Measurements from ENCODE around the gene GHITM.
"Not testable (repeated sequence)": the region's sequence is repeated elsewhere in the genome, so short reads cannot be mapped to it uniquely, and the experiment has no call there.

The GHITM gene

DNA sequence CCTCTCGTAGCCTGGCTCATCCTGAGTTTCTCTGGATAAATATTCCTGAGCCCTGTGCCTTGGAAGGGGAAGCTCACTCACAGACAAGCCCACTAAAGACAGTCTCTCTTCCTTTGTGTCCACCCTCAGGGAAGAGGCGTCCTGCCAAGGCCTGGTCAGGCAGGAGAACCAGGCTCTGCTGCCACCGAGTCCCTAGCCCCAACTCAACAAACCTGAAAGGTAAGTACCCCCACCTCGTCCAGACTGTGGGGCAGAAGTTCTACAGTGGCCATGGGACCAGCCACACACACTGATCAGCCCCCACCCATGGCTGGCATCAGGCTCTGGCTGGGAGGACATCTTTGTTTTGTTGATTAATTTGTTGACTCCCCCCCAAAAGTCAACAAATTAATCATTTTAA, 37.0 kb downstream of the GHITM start:
- no peak overlapping the region for H3K9ac ChIP-seq (ENCODE audit: low read depth, low read length)
- H3K9me3 ChIP-seq (ENCODE audit: control insufficient read depth, insufficient read depth, low read length) = 0 out of 2 replicates have a peak, but pooled peaks cover 3% of the 10 kb centered on the region
- no peaks in the 10 kb centered on the region for H3K36me3 ChIP-seq (ENCODE audit: insufficient read depth, low read length)
- 0 out of 2 replicates have a peak, but pooled peaks cover 4% of the 10 kb centered on the region for H3K4me1 ChIP-seq (ENCODE audit: insufficient read depth, low read length)

DNA sequence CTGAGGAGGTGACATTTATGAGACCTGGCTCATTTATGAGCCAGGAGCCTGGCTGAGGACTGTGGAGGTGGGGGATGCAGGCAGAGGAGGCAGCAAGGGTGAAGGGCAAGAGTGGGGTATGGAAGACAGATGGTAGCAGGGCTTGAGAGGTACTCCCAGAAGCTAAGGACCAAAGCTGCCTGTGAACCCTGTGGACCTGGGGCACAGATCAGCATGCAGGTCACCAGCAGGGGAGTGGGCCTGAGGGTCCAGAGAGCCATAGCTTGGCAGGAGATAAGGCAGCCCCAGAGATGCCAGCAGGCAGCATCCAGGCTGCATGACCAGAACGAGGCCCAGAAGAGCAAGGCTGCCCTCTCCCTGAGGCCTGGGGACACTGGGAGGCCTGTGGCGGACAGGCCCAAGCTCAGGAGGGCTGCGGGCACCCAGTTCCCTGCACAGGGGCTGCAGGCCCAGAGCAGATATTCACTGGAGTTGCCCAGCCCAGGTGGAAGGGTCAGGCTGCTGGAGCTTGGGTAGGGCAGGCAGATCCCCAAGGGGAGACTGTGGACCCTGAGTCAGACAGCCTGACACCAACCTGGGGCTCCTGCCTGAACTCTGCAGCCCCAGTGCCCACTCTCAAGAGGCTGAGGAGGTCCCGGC, 37.6 kb downstream of the GHITM start:
- Histone ChIP-seq H3K9ac (ENCODE audit: low read depth, low read length) (no peak overlapping the region), H3K36me3 (ENCODE audit: insufficient read depth, low read length) (no peaks in the 10 kb centered on the region), H3K9me3 (ENCODE audit: control insufficient read depth, insufficient read depth, low read length) (peaks cover 7% of the 10 kb centered on the region), H3K4me1 (ENCODE audit: insufficient read depth, low read length) (0 out of 2 replicates have a peak, but pooled peaks cover 4% of the 10 kb centered on the region)

DNA sequence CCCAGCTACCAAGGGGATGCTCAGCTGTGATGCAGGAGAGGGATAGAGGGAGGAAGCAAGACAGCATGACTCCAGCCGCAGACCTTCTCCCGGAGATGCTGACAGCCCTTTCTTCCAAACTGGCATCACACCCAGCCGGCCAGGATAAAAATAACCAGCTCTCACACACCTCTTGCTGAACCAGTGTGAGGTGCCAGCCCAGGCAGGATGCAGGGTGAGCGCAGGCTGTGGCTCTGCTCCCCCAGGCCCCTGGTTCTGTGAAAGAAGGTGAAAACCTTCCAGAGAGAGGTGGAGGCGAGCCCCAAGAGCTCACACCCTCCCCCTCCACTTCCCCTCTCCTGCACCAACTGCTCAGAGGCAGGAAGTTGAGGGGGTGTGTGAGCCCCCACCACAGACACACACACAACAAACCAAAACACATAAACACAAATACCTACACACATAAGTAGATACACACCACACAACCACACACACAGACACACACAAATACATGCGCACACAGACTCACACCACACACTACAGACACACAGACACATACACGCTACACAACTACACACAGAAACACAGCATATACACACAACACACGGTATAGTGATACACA, 38.3 kb downstream of the GHITM start:
- H3K9me3 ChIP-seq (ENCODE audit: control insufficient read depth, insufficient read depth, low read length) = peaks cover 7% of the 10 kb centered on the region
- H3K9ac ChIP-seq (ENCODE audit: low read depth, low read length) = no peak overlapping the region
- no peaks in the 10 kb centered on the region for H3K36me3 ChIP-seq (ENCODE audit: insufficient read depth, low read length)
- H3K4me1 ChIP-seq (ENCODE audit: insufficient read depth, low read length) = 0 out of 2 replicates have a peak, but pooled peaks cover 4% of the 10 kb centered on the region

DNA sequence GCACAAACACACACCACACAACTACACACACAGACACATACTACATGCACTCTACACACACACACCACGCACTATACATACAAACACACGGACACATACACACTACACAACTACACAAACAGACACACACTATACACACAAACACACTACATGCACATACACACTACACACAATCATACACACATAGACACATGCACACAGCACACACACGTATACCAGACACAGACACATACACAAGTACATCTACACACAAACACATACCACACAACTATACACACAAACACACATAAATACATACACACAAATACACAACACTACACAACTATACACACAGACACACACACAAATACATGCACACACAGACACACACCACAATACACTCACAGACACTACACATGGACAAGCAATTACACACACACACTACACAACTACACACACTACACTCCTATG, 38.9 kb downstream of the GHITM start:
- H3K9ac ChIP-seq (ENCODE audit: low read depth, low read length) = no peak overlapping the region
- H3K9me3 ChIP-seq (ENCODE audit: control insufficient read depth, insufficient read depth, low read length) = peaks cover 7% of the 10 kb centered on the region

DNA sequence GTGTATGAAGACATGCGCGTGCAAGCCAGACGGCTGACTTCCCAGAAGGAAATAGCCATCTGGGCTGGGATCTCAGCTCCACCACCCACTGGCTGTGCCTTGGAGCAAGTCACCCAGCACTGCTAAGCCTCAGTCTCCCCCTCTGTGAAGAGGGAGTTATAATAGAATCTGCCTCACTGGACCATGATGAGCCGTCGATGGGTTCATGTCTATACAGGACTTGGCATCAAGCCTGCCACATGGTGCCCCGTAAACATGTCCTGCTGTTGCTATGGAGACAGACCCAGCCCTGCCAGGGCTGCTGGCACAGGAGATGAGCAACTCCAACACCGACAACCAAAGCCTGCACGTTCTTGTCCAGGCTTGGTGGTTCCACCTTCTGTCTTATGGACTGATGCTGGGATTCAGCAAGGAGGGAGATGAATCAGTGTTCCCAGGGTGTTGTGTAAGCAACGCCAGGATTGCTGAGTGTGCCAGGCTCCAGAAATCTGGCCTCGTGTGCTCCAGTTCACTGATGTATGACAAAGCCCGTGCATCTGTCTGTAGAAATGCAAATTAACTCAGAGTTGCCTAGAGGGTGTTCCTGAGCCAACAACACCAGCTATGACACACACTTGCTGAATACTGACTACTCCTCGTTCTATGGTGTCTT, 39.9 kb downstream of the GHITM start:
- H3K36me3 ChIP-seq (ENCODE audit: insufficient read depth, low read length) = no peaks in the 10 kb centered on the region
- 0 out of 2 replicates have a peak, but pooled peaks cover 4% of the 10 kb centered on the region for H3K4me1 ChIP-seq (ENCODE audit: insufficient read depth, low read length)
- H3K9me3 ChIP-seq (ENCODE audit: control insufficient read depth, insufficient read depth, low read length) = peaks cover 7% of the 10 kb centered on the region
- H3K9ac ChIP-seq (ENCODE audit: low read depth, low read length) = no peak overlapping the region

More for the DNA sequence above, 38.9 kb downstream of the GHITM start:
- Histone ChIP-seq H3K36me3 (ENCODE audit: insufficient read depth, low read length) (no peaks in the 10 kb centered on the region), H3K4me1 (ENCODE audit: insufficient read depth, low read length) (0 out of 2 replicates have a peak, but pooled peaks cover 4% of the 10 kb centered on the region)

DNA sequence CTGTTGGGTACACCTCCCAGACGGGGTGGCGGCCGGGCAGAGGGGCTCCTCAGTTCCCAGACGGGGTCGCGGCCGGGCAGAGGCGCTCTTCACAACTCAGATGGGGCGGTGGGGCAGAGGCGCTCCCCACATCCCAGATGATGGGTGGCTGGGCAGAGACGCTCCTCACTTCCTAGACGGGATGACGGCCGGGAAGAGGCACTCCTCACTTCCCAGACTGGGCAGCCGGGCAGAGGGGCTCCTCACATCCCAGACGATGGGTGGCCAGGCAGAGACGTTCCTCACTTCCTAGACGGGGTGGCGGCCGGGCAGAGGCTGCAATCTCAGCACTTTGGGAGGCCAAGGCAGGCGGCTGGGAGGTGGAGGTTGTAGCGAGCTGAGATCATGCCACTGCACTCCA, 41.1 kb downstream of the GHITM start:
- H3K36me3 ChIP-seq (ENCODE audit: insufficient read depth, low read length); H3K9me3 ChIP-seq (ENCODE audit: control insufficient read depth, insufficient read depth, low read length); H3K9ac ChIP-seq (ENCODE audit: low read depth, low read length); H3K4me1 ChIP-seq (ENCODE audit: insufficient read depth, low read length): not testable (repeated sequence)

DNA sequence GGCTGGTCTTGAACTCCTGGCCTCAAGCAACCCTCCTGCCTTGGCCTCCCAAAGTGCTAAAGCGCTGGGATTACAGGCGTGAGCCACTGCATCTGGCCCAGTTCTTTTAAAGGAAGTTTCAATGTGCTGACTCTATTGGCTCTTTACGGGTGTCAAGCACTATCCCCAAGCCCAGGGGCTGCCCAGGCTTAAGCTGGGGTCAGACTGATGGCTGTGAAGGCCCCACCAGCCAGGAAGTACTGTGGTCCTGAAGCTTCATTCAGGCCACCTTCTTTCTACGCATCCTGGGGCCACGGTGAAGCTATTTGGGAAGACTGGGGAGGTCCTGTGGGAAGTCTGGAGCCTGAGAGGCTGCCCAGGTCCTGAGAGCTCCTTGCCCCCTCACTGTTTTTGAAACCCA, 42.3 kb downstream of the GHITM start:
- Histone ChIP-seq H3K9ac (ENCODE audit: low read depth, low read length) (no peak overlapping the region), H3K4me1 (ENCODE audit: insufficient read depth, low read length) (0 out of 2 replicates have a peak, but pooled peaks cover 4% of the 10 kb centered on the region), H3K36me3 (ENCODE audit: insufficient read depth, low read length) (no peaks in the 10 kb centered on the region), H3K9me3 (ENCODE audit: control insufficient read depth, insufficient read depth, low read length) (peaks cover 7% of the 10 kb centered on the region)

DNA sequence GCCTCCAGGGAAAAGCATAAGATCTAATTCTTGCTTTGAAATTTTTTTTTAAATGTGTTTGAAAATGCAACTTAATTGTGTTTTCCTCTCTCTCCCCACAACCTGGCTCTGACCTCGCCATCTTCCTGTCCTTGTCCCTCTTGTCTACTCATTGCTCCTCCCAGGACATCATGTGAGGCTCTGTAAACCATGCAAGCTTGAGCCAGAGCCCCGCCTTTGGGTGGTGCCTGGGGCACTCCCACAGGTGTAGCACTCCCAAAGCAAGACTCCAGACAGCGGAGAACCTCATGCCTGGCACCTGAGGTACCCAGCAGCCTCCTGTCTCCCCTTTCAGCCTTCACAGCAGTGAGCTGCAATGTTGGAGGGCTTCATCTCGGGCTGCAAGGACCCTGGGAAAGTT, 45.2 kb downstream of the GHITM start:
- Histone ChIP-seq H3K4me1 (ENCODE audit: insufficient read depth, low read length) (0 out of 2 replicates have a peak, but pooled peaks cover 2% of the 10 kb centered on the region), H3K9ac (ENCODE audit: low read depth, low read length) (no peak overlapping the region), H3K36me3 (ENCODE audit: insufficient read depth, low read length) (no peaks in the 10 kb centered on the region), H3K9me3 (ENCODE audit: control insufficient read depth, insufficient read depth, low read length) (peaks cover 7% of the 10 kb centered on the region)

DNA sequence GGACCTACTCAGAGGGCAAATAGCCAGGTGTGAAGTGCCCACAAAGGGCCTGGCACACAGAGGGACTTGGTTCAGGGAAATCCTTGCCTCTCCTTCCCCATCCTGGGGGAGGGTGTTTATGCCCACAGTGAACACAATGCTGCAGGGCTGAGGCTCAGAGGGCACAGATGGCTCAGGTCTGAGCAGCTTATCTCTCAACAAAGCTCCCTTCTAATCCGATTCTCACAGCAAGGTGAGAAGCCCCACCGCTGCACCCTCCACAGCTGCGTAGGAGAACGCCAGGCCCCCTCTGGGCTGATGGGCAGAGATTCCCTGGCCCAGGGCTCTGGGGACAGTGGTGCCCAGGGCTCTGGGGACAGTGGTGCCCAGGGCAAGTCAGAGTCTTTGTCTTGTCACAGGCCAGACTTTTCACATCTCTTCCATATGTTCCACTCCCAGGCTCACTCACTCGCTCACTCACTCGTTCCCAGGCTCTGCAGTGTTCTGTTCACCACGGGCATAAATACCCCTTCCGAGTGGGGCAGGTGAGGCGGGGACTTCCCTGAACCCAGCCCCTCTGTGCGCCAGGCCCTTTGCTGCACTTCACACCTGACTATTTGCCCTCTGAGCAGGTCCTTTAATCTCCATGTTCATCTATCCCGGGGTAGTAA, 46.3 kb downstream of the GHITM start:
- Histone ChIP-seq H3K9ac (ENCODE audit: low read depth, low read length) (no peak overlapping the region), H3K9me3 (ENCODE audit: control insufficient read depth, insufficient read depth, low read length) (peaks cover 7% of the 10 kb centered on the region), H3K36me3 (ENCODE audit: insufficient read depth, low read length) (no peaks in the 10 kb centered on the region), H3K4me1 (ENCODE audit: insufficient read depth, low read length) (no peaks in the 10 kb centered on the region)

DNA sequence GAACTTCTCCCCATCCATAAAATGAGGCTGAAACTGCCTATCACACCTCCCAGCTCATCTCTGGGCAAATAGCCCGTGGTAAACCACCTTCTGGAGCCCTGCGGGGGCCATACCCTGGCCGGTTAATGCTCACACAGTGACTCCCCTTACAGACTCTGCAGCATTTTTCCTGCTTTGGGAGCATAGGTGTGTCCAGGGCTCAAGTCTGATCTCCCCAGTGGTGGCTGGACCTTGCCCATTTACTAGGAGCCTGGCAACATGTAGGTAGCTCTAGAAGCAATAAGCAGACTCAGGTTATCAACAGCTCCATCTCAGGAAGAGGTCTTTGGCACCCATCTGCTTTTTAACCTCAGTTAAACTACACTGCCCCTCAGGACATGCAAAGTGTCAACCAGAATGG, 49.5 kb downstream of the GHITM start:
- H3K36me3 ChIP-seq (ENCODE audit: insufficient read depth, low read length) = no peaks in the 10 kb centered on the region
- H3K9me3 ChIP-seq (ENCODE audit: control insufficient read depth, insufficient read depth, low read length) = no peaks in the 10 kb centered on the region
- no peaks in the 10 kb centered on the region for H3K4me1 ChIP-seq (ENCODE audit: insufficient read depth, low read length)
- no peak overlapping the region for H3K9ac ChIP-seq (ENCODE audit: low read depth, low read length)

DNA sequence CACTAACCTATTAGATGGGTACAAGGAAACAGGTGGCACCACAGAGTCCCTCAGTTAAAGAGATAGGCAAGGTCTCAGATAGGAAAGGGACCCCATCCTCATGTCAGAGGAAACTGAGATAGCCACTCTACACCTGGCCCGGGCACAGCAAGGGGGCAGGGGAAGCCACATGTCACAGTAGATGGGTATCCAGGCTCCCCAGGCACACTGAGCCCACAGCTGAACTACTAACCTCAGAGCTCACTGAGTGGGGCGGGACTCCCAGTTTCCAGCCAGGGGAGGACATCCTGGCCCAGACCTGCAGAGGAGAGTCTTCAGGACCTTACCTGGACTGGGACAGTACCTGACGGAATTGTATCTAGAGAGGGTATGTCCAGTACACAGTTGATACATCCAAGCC, 51.3 kb downstream of the GHITM start:
- Histone ChIP-seq H3K9me3 (ENCODE audit: control insufficient read depth, insufficient read depth, low read length) (no peaks in the 10 kb centered on the region), H3K9ac (ENCODE audit: low read depth, low read length) (no peak overlapping the region), H3K4me1 (ENCODE audit: insufficient read depth, low read length) (no peaks in the 10 kb centered on the region), H3K36me3 (ENCODE audit: insufficient read depth, low read length) (no peaks in the 10 kb centered on the region)

DNA sequence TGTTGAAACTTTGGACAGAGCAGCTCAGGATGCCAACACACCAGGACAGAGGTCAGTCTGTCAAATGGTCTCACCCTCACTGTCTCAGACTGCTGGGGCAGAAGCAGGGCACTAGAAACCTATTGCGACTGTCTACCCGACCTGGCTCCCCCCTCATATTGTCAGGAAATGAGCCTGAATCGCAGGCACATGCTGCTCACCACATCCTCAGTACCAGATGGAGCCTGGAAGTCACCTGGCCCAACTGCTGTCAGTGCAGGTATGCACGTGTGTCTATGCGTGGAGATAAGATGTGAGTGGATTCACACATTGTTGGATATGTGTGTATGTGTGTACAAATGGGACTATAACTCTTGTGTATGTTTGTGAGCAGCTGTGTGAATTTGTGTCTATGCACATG, 51.8 kb downstream of the GHITM start:
- no peaks in the 10 kb centered on the region for H3K9me3 ChIP-seq (ENCODE audit: control insufficient read depth, insufficient read depth, low read length)
- H3K36me3 ChIP-seq (ENCODE audit: insufficient read depth, low read length) = no peaks in the 10 kb centered on the region
- no peaks in the 10 kb centered on the region for H3K4me1 ChIP-seq (ENCODE audit: insufficient read depth, low read length)
- no peak overlapping the region for H3K9ac ChIP-seq (ENCODE audit: low read depth, low read length)

DNA sequence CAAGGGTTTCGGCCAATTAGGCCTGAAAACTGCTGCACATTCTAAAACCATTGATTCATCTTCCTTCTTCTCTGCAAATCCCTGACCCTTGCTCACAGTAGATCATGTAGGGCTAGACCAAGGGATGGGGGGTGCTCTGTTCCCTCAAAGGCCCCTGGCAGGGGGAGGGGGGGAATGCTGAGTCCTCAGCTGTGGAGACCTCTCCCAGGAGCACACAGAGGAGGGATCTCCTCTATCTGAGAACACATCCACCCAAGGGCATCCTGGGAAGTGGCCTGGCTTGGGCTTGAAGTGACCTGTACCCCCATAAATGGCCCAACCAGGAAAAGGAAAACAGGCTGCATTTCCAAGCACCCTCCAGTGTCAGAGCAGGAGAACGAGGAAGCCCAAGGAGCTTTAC, 54.0 kb downstream of the GHITM start:
- Histone ChIP-seq H3K9me3 (ENCODE audit: control insufficient read depth, insufficient read depth, low read length) (no peaks in the 10 kb centered on the region), H3K9ac (ENCODE audit: low read depth, low read length) (no peak overlapping the region), H3K4me1 (ENCODE audit: insufficient read depth, low read length) (no peaks in the 10 kb centered on the region), H3K36me3 (ENCODE audit: insufficient read depth, low read length) (no peaks in the 10 kb centered on the region)

DNA sequence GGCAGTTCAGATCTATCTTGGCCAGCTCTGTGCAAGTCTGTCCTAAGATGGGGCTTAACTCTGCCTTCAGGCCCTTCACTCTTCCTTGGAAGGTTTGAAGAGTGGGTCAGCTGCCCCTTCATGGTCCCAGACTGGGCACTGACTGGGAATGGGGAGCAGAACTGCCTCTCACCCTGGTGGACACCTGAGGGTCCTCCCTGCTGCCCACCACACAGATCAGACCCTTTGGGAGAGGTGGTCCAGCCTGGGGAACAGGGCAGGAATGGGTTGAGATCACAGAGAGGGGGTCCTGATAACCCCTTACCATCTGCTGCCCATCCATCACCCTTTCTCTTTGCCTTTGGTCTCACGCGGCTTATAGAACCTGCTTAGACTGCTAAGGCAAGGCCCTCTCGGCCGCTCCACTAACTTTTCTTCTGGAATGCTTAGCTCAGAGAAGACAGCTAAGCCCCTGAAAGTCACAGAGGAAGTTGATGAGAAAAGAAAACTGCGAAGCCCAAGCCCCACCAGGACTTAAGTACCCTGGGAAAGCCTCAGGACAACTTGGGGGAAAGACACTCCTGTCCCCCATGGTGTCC, 54.6 kb downstream of the GHITM start:
- H3K4me1 ChIP-seq (ENCODE audit: insufficient read depth, low read length) = no peaks in the 10 kb centered on the region
- no peaks in the 10 kb centered on the region for H3K36me3 ChIP-seq (ENCODE audit: insufficient read depth, low read length)
- H3K9me3 ChIP-seq (ENCODE audit: control insufficient read depth, insufficient read depth, low read length) = no peaks in the 10 kb centered on the region
- peak overlapping the region; percentile 62 for H3K9ac ChIP-seq (ENCODE audit: low read depth, low read length)
